Measurements from ENCODE around the gene PP2D1.
"Not testable (repeated sequence)": the region's sequence is repeated elsewhere in the genome, so short reads cannot be mapped to it uniquely, and the experiment has no call there.

Gene PP2D1, protein sequence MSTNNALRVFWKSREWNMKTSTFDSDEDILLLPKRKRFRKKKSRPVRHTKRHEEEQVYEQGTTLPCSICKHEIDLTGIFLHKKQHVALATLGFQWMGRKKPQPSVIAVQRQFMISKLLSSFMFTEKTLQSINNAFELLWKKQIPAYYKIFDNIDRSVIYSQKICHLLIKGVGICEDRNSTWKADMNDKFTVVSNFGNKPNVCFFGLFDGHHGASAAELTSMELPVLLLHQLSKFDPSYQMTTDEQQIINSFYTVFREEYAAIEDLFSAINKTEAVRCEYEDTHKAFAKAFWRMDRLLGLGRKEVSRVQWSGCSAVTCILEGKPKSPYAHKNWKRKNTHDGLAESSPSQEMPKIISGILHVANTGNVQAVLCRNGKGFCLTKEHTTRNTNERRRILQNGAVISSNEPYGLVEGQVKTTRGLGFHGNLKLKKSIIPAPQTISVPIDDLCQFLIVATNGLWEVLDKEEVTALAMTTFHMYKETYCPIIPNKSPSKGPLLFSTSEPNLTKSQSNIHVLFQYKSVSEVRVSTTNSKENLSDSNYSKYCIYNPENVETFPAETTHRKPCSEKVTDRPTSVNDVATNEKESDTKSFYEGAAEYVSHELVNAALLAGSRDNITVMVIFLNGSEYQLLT

GRCh38 chr3:20012164-20012563 lies at the start of gene PP2D1:
Gene PP2D1 (minus strand): TSS chr3:20012264. CDS start chr3:20012072, 192 bp downstream.
- no peak for DNase-seq

GRCh38 chr3:20060974-20061685 lies 49.1 kb upstream of the PP2D1 start:
- no peak for DNase-seq

DNA sequence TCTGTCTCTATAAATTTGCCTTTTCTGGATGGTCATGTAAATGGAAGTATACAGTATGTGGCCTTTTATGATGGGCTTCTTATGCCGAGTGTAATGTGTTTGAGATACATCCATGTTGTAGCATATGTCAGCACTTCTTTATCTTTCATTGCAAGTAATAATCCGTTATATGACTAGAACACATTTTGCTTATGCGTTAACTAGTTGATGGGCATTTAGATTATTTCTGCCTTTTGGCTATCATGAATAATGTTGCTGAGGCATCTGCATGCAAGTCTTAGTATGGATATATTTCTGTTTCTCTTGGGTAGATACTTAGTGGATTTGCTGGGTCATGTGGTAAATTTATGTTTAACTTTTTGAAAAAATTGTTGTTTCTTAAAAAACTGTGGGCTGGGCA lies 47.9 kb upstream of the PP2D1 start:
- DNase-seq = no peak

- DNase-seq = no peak
These were observed 45.6 kb upstream of the PP2D1 start for GRCh38 chr3:20057612-20058180.

GRCh38 chr3:20056725-20057611 lies 44.9 kb upstream of the PP2D1 start:
- no peak for DNase-seq

GRCh38 chr3:20055842-20056241 lies 43.8 kb upstream of the PP2D1 start:
- no peak for DNase-seq

GRCh38 chr3:20055020-20055775 lies 43.1 kb upstream of the PP2D1 start:
- no peak for DNase-seq

DNA sequence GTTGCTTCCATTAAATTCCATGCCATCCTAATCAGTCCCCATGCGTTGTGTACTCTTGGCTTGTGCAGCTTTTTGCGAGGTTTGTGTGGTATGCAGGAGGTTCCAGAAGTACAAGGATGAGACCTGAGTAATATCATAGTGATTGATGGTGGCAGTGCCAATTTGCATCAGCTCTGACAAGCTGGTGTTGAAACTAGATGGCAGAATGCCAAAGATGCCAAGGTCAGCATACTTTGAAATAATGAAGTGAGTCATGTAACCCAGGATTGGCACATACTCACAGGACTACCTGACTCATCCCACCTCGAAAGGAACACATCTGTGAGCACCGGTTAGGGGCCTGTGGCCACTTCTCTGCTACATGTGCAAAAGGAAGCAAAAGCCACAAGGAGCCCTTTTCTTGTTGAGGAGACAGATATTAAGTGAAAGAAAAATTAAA lies 42.5 kb upstream of the PP2D1 start:
- peak; percentile 71 to 73 for DNase-seq

DNA sequence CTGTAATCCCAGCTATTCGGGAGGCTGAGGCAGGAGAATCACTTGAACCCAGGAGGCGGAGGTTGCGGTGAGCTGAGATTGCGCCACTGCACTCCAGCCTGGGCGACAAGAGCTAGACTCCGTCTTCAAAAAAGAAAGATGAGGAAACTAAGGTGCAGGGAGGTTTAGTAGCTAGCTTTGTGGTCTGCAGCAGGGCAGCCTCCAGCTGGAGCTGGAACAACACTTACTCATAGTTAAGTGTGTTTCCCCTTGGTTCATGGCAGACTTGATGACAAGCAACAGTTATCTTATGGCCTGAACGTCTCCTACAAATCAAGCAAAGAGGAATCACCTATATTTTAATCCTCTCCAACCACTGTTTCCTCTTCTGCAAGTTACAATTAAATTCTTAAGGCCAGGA lies 40.8 kb upstream of the PP2D1 start:
- DNase-seq = no peak

- DNase-seq = no peak
These were observed 39.2 kb upstream of the PP2D1 start for GRCh38 chr3:20051123-20051806.

DNA sequence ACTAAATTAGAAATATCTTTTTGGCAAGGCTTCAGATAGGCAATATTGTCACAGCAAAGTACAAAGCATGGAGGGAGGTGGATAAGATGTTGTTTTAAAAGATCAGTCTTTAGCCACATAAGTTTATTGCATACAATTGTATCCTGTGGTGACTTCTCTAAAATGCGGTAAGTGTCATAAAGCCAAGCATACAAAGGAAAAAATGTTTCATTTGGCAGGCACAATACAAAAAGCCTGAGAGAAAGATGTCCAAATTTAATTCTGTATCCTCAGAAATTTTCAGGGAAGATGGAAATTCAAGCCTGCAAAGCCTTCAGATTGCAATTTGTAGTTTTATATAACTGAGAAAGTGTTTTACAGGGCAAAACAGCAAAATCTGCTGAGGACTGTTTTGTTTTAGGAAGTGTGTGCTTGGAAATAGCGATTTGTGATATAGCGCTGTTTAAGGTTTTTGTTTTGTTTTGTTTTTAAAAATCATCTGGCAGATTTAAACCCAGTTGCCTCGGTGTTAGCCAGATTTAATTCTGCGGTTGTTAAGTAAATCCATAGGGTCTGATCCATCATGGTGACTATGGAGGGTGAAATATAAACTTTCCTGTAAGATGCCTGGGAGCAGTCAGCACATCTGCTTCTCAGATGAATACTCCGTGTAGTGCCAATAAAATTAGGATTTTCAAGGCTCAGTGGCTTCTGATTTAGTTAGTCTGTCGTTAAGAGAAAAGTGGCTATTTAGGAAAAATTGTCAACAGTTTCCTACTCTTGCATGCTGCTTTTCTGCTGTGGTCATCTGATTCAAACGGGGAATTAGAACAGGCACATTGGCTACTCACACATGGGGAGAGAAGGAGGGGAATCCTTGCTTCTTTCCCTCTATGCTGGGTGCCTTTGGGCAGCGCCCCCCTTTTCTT lies 36.2 kb upstream of the PP2D1 start:
- DNase-seq = no peak

DNA sequence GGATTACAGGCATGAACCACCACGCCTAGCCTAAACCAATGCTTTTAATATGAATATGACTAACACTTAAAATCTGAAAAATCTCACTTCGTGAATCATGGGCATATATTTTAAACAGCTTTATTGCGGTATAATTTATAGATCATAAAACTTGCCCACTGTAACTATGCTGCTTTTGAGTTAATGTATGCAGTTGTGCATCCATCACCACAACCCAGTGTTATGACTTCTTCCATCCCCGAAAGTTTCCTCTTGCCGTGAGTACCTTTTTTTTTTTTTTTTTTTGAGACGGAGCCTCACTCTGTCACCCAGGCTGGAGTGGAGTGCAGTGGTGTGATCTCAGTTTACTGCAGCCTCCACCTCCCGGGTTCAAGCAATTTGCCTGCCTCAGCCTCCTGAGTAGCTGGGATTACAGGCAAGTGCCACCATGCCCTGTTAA lies 35.3 kb upstream of the PP2D1 start:
- DNase-seq = no peak

GRCh38 chr3:20046556-20046955 lies 34.5 kb upstream of the PP2D1 start:
- no peak for DNase-seq

DNA sequence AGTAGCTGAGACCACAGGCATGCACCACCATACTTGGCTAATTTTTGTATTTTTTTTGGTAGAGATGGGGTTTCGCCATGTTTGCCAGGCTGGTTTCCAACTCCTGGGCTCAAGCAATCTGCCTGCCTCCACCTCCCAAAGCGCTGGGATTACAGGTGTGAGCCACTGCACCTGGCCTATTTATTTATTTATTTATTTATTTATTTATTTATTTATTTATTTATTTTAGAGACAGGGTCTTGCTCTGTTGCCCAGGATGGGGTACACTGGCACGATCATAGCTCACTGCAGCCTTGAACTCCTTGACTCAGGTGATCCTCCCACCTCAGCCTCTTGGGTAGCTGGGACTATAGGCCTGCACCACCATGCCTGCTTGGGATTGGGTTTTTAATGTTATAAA lies 33.1 kb upstream of the PP2D1 start:
- DNase-seq = not testable (repeated sequence)

GRCh38 chr3:20043825-20044224 lies 31.8 kb upstream of the PP2D1 start:
- DNase-seq = peak in 1 of 2 donors; percentile 32

DNA sequence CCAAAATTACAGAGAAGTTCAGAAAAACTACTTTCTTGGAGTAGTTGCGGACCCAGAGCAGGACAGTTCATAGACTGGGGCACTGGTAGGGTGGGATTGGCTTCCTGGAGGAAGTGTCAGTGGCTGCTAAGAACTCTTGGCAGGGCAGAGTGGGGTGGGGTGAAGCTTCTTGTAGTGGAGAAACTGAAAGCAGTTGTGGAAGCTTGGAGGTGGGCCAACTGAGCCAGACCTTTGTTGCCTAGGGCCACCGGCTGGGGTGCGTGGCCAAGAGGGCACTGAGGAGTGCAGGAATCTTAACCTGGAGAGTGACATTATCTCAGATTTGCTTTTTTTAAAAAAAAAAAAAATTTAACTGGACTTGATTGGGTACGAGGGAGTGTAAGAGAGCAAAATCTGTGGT lies 31.3 kb upstream of the PP2D1 start:
- peak; percentile 50 to 58 for DNase-seq

GRCh38 chr3:20042331-20042730 lies 30.3 kb upstream of the PP2D1 start:
- DNase-seq = no peak

DNA sequence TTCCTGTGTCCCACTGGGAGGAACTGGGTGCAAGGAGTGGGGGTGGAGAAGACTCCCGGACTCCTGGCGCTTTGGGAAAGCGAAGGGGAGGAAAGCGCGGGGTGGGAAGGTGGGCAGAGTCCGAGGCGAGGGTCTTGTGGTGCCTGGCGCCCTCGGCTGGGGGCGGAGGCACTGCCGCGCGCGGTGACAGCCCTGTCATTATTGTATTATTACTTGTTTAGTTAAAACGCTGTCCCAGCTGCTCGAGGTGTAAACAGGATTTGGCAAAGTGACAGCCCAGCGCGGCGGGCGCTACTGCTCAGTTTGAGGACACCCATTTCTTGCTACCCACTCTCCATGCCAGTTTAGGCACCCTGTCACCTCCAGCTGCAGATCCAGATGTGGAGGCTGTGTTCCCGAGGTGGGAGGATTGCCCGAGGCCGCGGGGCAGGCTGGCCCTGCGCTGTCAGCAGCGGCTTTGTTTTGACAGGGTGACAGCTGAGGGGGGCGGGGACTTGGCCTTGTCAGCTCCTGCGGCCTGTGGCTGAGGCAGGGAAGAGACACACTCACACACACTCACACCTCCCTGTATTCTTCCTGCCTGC lies 29.2 kb upstream of the PP2D1 start:
- DNase-seq = peak; percentile 73

- DNase-seq = peak; percentile 67
These were observed 28.6 kb upstream of the PP2D1 start for GRCh38 chr3:20040548-20041196.
